OCI-LY1 (cell line): Measurements from ENCODE around the gene FUCA2.

ENCODE experiments used
- CTCF ChIP-seq: fragments of 200-600 bp; sonication (generic), shearing (Covaris generic); IDR thresholded peaks from 2 replicates; pipeline ENCODE4 v1.5.1; 2017; ENCODE audit warnings: mild to moderate bottlenecking, antibody characterized with exemption, low read length, moderate library complexity, mixed read lengths
- EZH2 ChIP-seq: fragments of 200-600 bp; sonication (generic), shearing (Covaris generic); IDR thresholded peaks from 2 replicates; pipeline ENCODE4 v1.8.0; 2017; ENCODE audit warnings: borderline replicate concordance, mixed run types, mild to moderate bottlenecking, antibody characterized with exemption, low read length, moderate library complexity, mixed read lengths

GRCh38 chr6:143535189-143535614 is 23.7 kb upstream of the FUCA2 start:
- TF ChIP-seq CTCF (no peak), EZH2 (no peak)
